Liver (tissue), 9 donors: ENCODE data around the gene DHCR24. TPM values are rescaled to one million over a fixed set of nuclear protein-coding genes. Genes with fewer than 3 reads are reported as not detected.

Experiments used
- DNase-seq: peaks from one replicate; pipeline ENCODE4 v3.0.0-alpha.2; 2017; ENCODE audit warnings: low spot score
- H3K27ac ChIP-seq, 2 donors: one replicate each; pipeline ENCODE4 v1.7.0; 2013; ENCODE audit warnings: inconsistent platforms in 2 of 2, low read length in 2 of 2, control low read depth in 1 of 2, low read depth in 1 of 2, mild to moderate bottlenecking in 1 of 2
- H3K27me3 ChIP-seq, 4 donors: one replicate each; pipeline versions ENCODE4 v1.6.1 to v1.7.0; 2013; ENCODE audit warnings: low read length in 3 of 4, inconsistent platforms in 1 of 4, mild to moderate bottlenecking in 1 of 4, moderate library complexity in 1 of 4; ENCODE audit not compliant: control insufficient read depth in 4 of 4, insufficient read depth in 4 of 4
- H3K36me3 ChIP-seq, 4 donors: one replicate each; pipeline versions ENCODE4 v1.6.1 to v1.7.0; 2013; ENCODE audit warnings: low read length in 3 of 4, mild to moderate bottlenecking in 3 of 4, low read depth in 1 of 4, moderate library complexity in 1 of 4; ENCODE audit not compliant: control insufficient read depth in 4 of 4, insufficient read depth in 3 of 4
- H3K4me1 ChIP-seq, 4 donors: one replicate each; pipeline versions ENCODE4 v1.6.1 to v1.7.0; 2013; ENCODE audit warnings: low read length in 3 of 4, mild to moderate bottlenecking in 3 of 4, moderate library complexity in 1 of 4; ENCODE audit not compliant: control insufficient read depth in 4 of 4, insufficient read depth in 4 of 4
- H3K4me3 ChIP-seq, 3 donors: one replicate each; pipeline versions ENCODE4 v1.6.1 to v1.7.0; 2013; ENCODE audit warnings: low read length in 3 of 3, control low read depth in 1 of 3, low read depth in 1 of 3, mild to moderate bottlenecking in 1 of 3
- H3K9ac ChIP-seq, 2 donors: one replicate each; pipeline ENCODE4 v1.7.0; 2013; ENCODE audit warnings: low read length in 2 of 2, mild to moderate bottlenecking in 2 of 2, moderate library complexity in 2 of 2, control low read depth in 1 of 2, low read depth in 1 of 2
- H3K9me3 ChIP-seq, 4 donors: one replicate each; pipeline versions ENCODE4 v1.6.1 to v1.7.0; 2013; ENCODE audit warnings: low read length in 3 of 4; ENCODE audit not compliant: control insufficient read depth in 4 of 4
- ATF3 ChIP-seq: IDR thresholded peaks from 2 replicates; pipeline ENCODE4 v1.6.1; 2016; ENCODE audit warnings: antibody characterized with exemption
- CTCF ChIP-seq: fragments of 150-350 bp; IDR thresholded peaks from 2 replicates; pipeline ENCODE4 v1.5.1; 2017; ENCODE audit warnings: improper control_type of control experiment, low read depth, low read length; ENCODE audit not compliant: missing input control
- EGR1 ChIP-seq, 2 donors: IDR thresholded peaks; 2 replicates each; pipeline ENCODE4 v1.6.1; 2016 to 2018; ENCODE audit warnings: antibody characterized with exemption in 2 of 2, low read depth in 2 of 2
- FOXA1 ChIP-seq: IDR thresholded peaks from 2 replicates; pipeline ENCODE4 v1.6.1; 2016; ENCODE audit warnings: antibody characterized with exemption
- FOXA2 ChIP-seq: IDR thresholded peaks from 2 replicates; pipeline ENCODE4 v1.6.1; 2016; ENCODE audit warnings: antibody characterized with exemption
- GABPA ChIP-seq, 2 donors: IDR thresholded peaks in 1 of 2; conservative IDR thresholded peaks in 1 of 2; 2 replicates each; pipeline ENCODE4 v1.6.1; 2016; ENCODE audit warnings: antibody characterized with exemption in 2 of 2, mild to moderate bottlenecking in 1 of 2, moderate library complexity in 1 of 2
- HNF4A ChIP-seq, 2 donors: conservative IDR thresholded peaks; 2 replicates each; pipeline ENCODE4 v1.6.1; 2016; ENCODE audit warnings: antibody characterized with exemption in 2 of 2, mild to moderate bottlenecking in 2 of 2
- HNF4G ChIP-seq: IDR thresholded peaks from 2 replicates; pipeline ENCODE4 v1.6.1; 2016; ENCODE audit warnings: antibody characterized with exemption
- JUND ChIP-seq, 2 donors: IDR thresholded peaks; 2 replicates each; pipeline ENCODE4 v1.6.1; 2016; ENCODE audit warnings: antibody characterized with exemption in 2 of 2
- MAX ChIP-seq: IDR thresholded peaks from 2 replicates; pipeline ENCODE4 v1.6.1; 2016; ENCODE audit warnings: antibody characterized with exemption
- NR2F2 ChIP-seq: IDR thresholded peaks from 2 replicates; pipeline ENCODE4 v1.6.1; 2016; ENCODE audit warnings: antibody characterized with exemption
- REST ChIP-seq: IDR thresholded peaks from 2 replicates; pipeline ENCODE4 v1.6.1; 2016; ENCODE audit warnings: antibody characterized with exemption, mild to moderate bottlenecking
- SP1 ChIP-seq: IDR thresholded peaks from 2 replicates; pipeline ENCODE4 v1.6.1; 2018; ENCODE audit warnings: antibody characterized with exemption, mild to moderate bottlenecking
- YY1 ChIP-seq: IDR thresholded peaks from 2 replicates; pipeline ENCODE4 v1.6.1; 2016; ENCODE audit warnings: antibody characterized with exemption, mild to moderate bottlenecking
- ZBTB33 ChIP-seq: IDR thresholded peaks from 2 replicates; pipeline ENCODE4 v1.6.1; 2016; ENCODE audit warnings: antibody characterized with exemption
- WGBS: extraction: QIAGEN DNeasy Blood & Tissue Kit; methylation state at CpG from one replicate; pipeline ENCODE4 v1.1.7; 2013; 5-methylcytosine and 5-hydroxymethylcytosine counted together
- polyA plus RNA-seq, 2 donors: library from polyadenylated mRNA; stranded (reverse) in 1 of 2; unstranded in 1 of 2; fragments of 200-250 nt in 1 of 2; fragments of >200 nt in 1 of 2; fragmentation: Nextera tagmentation in 1 of 2; extraction: Ambion mirVana in 1 of 2; gene quantifications; one replicate each; pipeline versions ENCODE4 v1.2.1 to v1.2.3, GENCODE V29; 2013 to 2015
- total RNA-seq, 2 donors: library from RNA; depleted of rRNA; stranded (reverse); fragments of >200 nt; gene quantifications; one replicate each; pipeline ENCODE4 v1.2.3, GENCODE V29; 2014
- donor health status: healthy.
- donor health status: healthy.
- donor health status: healthy.
- donor health status: healthy.
- donor health status: healthy.

DHCR24 gene
- total and polyA plus RNA-seq, 4 donors, result 271 to 815 (median 600) TPM

- no peak for DNase-seq
- H3K27me3 ChIP-seq, result no peaks in the 10 kb centered on the region
- no peak for TF ChIP-seq ATF3
- TF ChIP-seq NR2F2, result no peak
- no peak for TF ChIP-seq GABPA (IDR thresholded peaks at IDR 0.05 in 1 of 2, conservative IDR thresholded peaks at IDR 0.05 in 1 of 2)
- TF ChIP-seq FOXA1, result no peak
- TF ChIP-seq CTCF, result no peak
- no peak for TF ChIP-seq HNF4G
- no peak for TF ChIP-seq YY1
- no peak for TF ChIP-seq REST
- TF ChIP-seq FOXA2, result no peak
- no peak for TF ChIP-seq JUND (IDR thresholded peaks at IDR 0.05)
- no peak overlapping the region for H3K9ac ChIP-seq
- H3K36me3 ChIP-seq, result peaks cover 0 to 2% (median under 1%) of the 10 kb centered on the region in 4 donors
- no peak overlapping the region for H3K27ac ChIP-seq
- no peaks in the 10 kb centered on the region for H3K9me3 ChIP-seq
- peaks cover 0 to 4% (median 0%) of the 10 kb centered on the region in 4 donors for H3K4me1 ChIP-seq
- WGBS, result 91% methylated on average over 5 of the region's 5 CpGs
- H3K4me3 ChIP-seq, result no peak overlapping the region
Measured at GRCh38 chr1:54838565-54839180, 48.3 kb downstream of the DHCR24 start.

GRCh38 chr1:54837002-54837853, 49.8 kb downstream of the DHCR24 start:
- H3K9ac ChIP-seq, result no peak overlapping the region
- no peaks in the 10 kb centered on the region for H3K36me3 ChIP-seq
- H3K4me3 ChIP-seq, result no peak overlapping the region
- no peak for TF ChIP-seq HNF4A (conservative IDR thresholded peaks at IDR 0.05)
- no peak for TF ChIP-seq MAX
- no peak for TF ChIP-seq EGR1 (IDR thresholded peaks at IDR 0.05; ENCODE audit: low read depth in 2 of 2)
- no peak for TF ChIP-seq HNF4G
- TF ChIP-seq REST, result no peak
- TF ChIP-seq SP1, result no peak
- no peak for TF ChIP-seq NR2F2
- no peak for TF ChIP-seq JUND (IDR thresholded peaks at IDR 0.05)
- no peak for TF ChIP-seq ZBTB33
- TF ChIP-seq ATF3, result no peak
- TF ChIP-seq GABPA (IDR thresholded peaks at IDR 0.05 in 1 of 2, conservative IDR thresholded peaks at IDR 0.05 in 1 of 2), result no peak
- H3K9me3 ChIP-seq, result no peaks in the 10 kb centered on the region
- 77% methylated on average over 6 of the region's 6 CpGs for WGBS
- no peak overlapping the region for H3K27ac ChIP-seq
- DNase-seq, result no peak
- no peaks in the 10 kb centered on the region for H3K27me3 ChIP-seq
- peaks cover 0 to 4% (median 0%) of the 10 kb centered on the region in 4 donors for H3K4me1 ChIP-seq
